ENCODE data around the gene TMEM108. TPM values are rescaled to one million over a fixed set of nuclear protein-coding genes. Genes with fewer than 3 reads are reported as not detected.

Gene TMEM108
- total and polyA plus RNA-seq, 10 of the 15 experiments (the other 5 are each of a cell fraction or from before 2014, with no cell fraction given): 0.02 to 0.58 (median 0.12) TPM; not detected in 5

DNA sequence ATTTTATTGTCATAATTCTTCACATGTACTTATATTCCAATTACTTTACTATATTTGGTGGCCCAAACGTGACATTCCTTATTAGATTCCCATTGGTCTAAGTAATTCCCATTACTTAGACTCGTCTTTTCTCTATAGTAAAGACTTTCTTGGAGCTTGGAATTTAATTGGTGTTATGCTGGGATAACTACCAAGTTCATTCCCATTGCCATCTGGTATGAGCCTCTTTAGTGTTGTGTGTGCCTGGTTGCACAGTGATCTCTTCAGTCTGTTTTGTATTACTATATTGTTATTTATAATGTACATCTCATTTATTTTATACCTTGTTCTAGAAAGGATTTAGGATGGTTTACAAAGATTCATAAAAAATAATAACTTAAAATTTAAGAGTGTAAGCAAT, 27.8 kb downstream of the TMEM108 start:
- Histone ChIP-seq H2AFZ (ENCODE audit: control insufficient read depth, low read depth, low read length) (no peak overlapping the region), H3K79me2 (ENCODE audit: control insufficient read depth, insufficient read depth, low read length) (no peaks in the 10 kb centered on the region), H3K4me3 (no peak overlapping the region), H3K4me2 (ENCODE audit: control insufficient read depth, insufficient read depth) (no peak overlapping the region), H3K27ac (ENCODE audit: control insufficient read depth, insufficient read depth) (no peak overlapping the region), H3K9me3 (replicated peaks; ENCODE audit: control insufficient read depth, insufficient read depth, low read length) (no peaks in the 10 kb centered on the region; the same call in 2 of the 3 replicates), H3K36me3 (ENCODE audit: control insufficient read depth in 2 of 2, insufficient read depth in 2 of 2, low read length in 1 of 2) (no peaks in the 10 kb centered on the region), H3K4me1 (ENCODE audit: control insufficient read depth, insufficient read depth, low read length) (no peaks in the 10 kb centered on the region), H4K20me1 (ENCODE audit: control insufficient read depth, insufficient read depth) (no peaks in the 10 kb centered on the region), H3K27me3 (replicated peaks in 1 of 2; ENCODE audit: control insufficient read depth in 2 of 2, insufficient read depth in 2 of 2, low read length in 1 of 2) (no peaks in the 10 kb centered on the region), H3K9ac (ENCODE audit: control insufficient read depth, insufficient read depth, low read length) (no peak overlapping the region)
- ATAC-seq (no peak), FAIRE-seq (no peak), DNase-seq (ENCODE audit: low read depth, low spot score) (no peak)
- ChIA-PET POLR2A (no interaction called here), CTCF (no interaction called here), RAD21 (ENCODE audit: unreplicated experiment) (no interaction called here), SMC1A (ENCODE audit: uncharacterized antibody, unreplicated experiment) (no interaction called here)
- TF ChIP-seq, protein P1, sequence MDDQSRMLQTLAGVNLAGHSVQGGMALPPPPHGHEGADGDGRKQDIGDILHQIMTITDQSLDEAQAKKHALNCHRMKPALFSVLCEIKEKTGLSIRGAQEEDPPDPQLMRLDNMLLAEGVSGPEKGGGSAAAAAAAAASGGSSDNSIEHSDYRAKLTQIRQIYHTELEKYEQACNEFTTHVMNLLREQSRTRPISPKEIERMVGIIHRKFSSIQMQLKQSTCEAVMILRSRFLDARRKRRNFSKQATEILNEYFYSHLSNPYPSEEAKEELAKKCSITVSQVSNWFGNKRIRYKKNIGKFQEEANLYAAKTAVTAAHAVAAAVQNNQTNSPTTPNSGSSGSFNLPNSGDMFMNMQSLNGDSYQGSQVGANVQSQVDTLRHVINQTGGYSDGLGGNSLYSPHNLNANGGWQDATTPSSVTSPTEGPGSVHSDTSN (IDR thresholded peaks at IDR 0.05; ENCODE audit: insufficient replicate concordance, low read depth, low read length): no peak
- 0% methylated on average over 2 of the region's 2 CpGs for WGBS (ENCODE audit: insufficient coverage, insufficient replicate concordance, low lambda C conversion rate, missing lambda C conversion rate)
- BruUV-seq (replicated peaks): no TSS peak
- in situ Hi-C loops (cut with MboI) (no loop called here), intact Hi-C loops (cut with micrococcal nuclease; ENCODE audit: unreplicated experiment) (no loop called here)

DNA sequence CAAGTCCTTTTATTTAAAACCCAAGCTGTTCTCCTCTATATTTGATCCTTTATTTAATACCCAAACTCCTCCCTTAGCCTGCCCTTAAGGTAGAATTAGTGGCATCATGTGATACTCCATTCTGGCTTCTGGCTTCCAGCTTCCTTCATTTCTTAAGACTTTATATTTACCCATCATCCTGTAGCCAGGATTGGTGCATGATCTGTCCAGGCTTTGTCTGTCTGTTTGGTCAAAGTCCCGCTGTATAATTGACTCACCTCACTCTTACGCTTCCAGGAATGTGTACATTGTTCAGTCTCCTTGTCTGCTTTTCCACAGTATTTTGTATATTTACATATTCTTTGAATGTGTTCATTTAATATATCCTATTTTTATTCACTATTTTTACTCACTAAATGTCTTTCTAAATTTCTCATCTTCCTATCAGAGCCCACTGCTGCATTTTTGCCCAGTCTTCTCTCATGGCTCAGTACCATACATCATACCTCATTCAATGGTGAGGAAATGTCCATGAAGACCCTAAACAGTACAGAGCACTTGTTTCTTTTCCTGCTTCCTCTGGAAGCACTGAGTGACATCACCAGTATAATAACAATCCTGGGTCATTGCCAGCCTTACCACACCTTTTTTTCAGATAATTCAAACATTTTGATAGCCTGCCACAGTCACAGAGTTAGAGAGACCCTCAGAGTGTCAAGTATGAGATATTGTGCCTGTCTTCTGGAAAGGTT, 31.5 kb downstream of the TMEM108 start:
- no peak overlapping the region for H2AFZ ChIP-seq (ENCODE audit: control insufficient read depth, low read depth, low read length)
- H3K9ac ChIP-seq (ENCODE audit: control insufficient read depth, insufficient read depth, low read length): no peak overlapping the region
- in situ Hi-C loops (cut with MboI): no loop called here
- H3K4me2 ChIP-seq (ENCODE audit: control insufficient read depth, insufficient read depth): no peak overlapping the region
- H3K36me3 ChIP-seq (ENCODE audit: control insufficient read depth in 2 of 2, insufficient read depth in 2 of 2, low read length in 1 of 2): no peaks in the 10 kb centered on the region
- no peaks in the 10 kb centered on the region for H3K4me1 ChIP-seq (ENCODE audit: control insufficient read depth, insufficient read depth, low read length)
- ChIA-PET RAD21 (ENCODE audit: unreplicated experiment) (no interaction called here), CTCF (no interaction called here), POLR2A (no interaction called here), SMC1A (ENCODE audit: uncharacterized antibody, unreplicated experiment) (no interaction called here)
- WGBS (ENCODE audit: insufficient coverage, insufficient replicate concordance, low lambda C conversion rate, missing lambda C conversion rate): 27% methylated on average over 2 of the region's 2 CpGs
- H3K27me3 ChIP-seq (replicated peaks in 1 of 2; ENCODE audit: control insufficient read depth in 2 of 2, insufficient read depth in 2 of 2, low read length in 1 of 2): no peaks in the 10 kb centered on the region
- intact Hi-C loops (cut with micrococcal nuclease; ENCODE audit: unreplicated experiment): no loop called here
- H3K4me3 ChIP-seq: no peak overlapping the region
- no peak overlapping the region for H3K27ac ChIP-seq (ENCODE audit: control insufficient read depth, insufficient read depth)
- no peaks in the 10 kb centered on the region for H4K20me1 ChIP-seq (ENCODE audit: control insufficient read depth, insufficient read depth)
- DNase-seq (ENCODE audit: low read depth, low spot score) (no peak), FAIRE-seq (no peak), ATAC-seq (no peak)
- no peaks in the 10 kb centered on the region; the same call in 2 of the 3 replicates for H3K9me3 ChIP-seq (replicated peaks; ENCODE audit: control insufficient read depth, insufficient read depth, low read length)
- H3K79me2 ChIP-seq (ENCODE audit: control insufficient read depth, insufficient read depth, low read length): no peaks in the 10 kb centered on the region
- no TSS peak for BruUV-seq (replicated peaks)
- no peak for TF ChIP-seq NFYB (IDR thresholded peaks at IDR 0.05; ENCODE audit: insufficient read depth, low read depth, low read length)
- TF ChIP-seq ATF7 (IDR thresholded peaks at IDR 0.05; ENCODE audit: low read depth): no peak
- no peak for TF ChIP-seq SRF (IDR thresholded peaks at IDR 0.05; ENCODE audit: low read depth in 2 of 2, low read length in 2 of 2)
- TF ChIP-seq SUPT20H (IDR thresholded peaks at IDR 0.05; ENCODE audit: borderline replicate concordance, control insufficient read depth, low read depth, low read length): no peak
- TF ChIP-seq BHLHE40 (IDR thresholded peaks at IDR 0.05; ENCODE audit: borderline replicate concordance in 1 of 2, low read depth in 2 of 2, low read length in 1 of 2): no peak
- TF ChIP-seq EGR1 (IDR thresholded peaks at IDR 0.05; ENCODE audit: borderline replicate concordance in 1 of 2, low read depth in 2 of 2, low read length in 2 of 2): no peak
- no peak for TF ChIP-seq BACH1 (IDR thresholded peaks at IDR 0.05; ENCODE audit: borderline replicate concordance)
- TF ChIP-seq CBX5 (IDR thresholded peaks at IDR 0.05; ENCODE audit: low read depth): no peak
- no peak for TF ChIP-seq SPI1 (IDR thresholded peaks at IDR 0.05; ENCODE audit: borderline replicate concordance, insufficient read depth, low read depth, low read length)
- TF ChIP-seq, protein P2, sequence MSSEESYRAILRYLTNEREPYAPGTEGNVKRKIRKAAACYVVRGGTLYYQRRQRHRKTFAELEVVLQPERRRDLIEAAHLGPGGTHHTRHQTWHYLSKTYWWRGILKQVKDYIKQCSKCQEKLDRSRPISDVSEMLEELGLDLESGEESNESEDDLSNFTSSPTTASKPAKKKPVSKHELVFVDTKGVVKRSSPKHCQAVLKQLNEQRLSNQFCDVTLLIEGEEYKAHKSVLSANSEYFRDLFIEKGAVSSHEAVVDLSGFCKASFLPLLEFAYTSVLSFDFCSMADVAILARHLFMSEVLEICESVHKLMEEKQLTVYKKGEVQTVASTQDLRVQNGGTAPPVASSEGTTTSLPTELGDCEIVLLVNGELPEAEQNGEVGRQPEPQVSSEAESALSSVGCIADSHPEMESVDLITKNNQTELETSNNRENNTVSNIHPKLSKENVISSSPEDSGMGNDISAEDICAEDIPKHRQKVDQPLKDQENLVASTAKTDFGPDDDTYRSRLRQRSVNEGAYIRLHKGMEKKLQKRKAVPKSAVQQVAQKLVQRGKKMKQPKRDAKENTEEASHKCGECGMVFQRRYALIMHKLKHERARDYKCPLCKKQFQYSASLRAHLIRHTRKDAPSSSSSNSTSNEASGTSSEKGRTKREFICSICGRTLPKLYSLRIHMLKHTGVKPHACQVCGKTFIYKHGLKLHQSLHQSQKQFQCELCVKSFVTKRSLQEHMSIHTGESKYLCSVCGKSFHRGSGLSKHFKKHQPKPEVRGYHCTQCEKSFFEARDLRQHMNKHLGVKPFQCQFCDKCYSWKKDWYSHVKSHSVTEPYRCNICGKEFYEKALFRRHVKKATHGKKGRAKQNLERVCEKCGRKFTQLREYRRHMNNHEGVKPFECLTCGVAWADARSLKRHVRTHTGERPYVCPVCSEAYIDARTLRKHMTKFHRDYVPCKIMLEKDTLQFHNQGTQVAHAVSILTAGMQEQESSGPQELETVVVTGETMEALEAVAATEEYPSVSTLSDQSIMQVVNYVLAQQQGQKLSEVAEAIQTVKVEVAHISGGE (CRISPR knock-in tag; IDR thresholded peaks at IDR 0.05): no peak
- no peak for TF ChIP-seq NR2F1 (conservative IDR thresholded peaks at IDR 0.05)

Data from GM12878 (cell line).